DOHH2 (cell line): ENCODE data around the gene PRRC2B.

Source experiments
- H3F3A ChIP-seq: fragments of 200-600 bp; sonication (generic), shearing (Covaris generic); 2 replicates; pipeline ENCODE4 v1.6.0; 2016; ENCODE audit warnings: antibody characterized with exemption, mild to moderate bottlenecking; ENCODE audit not compliant: control insufficient read depth, insufficient read depth
- H3K27ac ChIP-seq: fragments of 200-600 bp; sonication (generic); 2 replicates; pipeline ENCODE4 v1.5.1; 2014; ENCODE audit warnings: low read depth, mild to moderate bottlenecking, low read length, moderate library complexity
- H3K27me3 ChIP-seq: fragments of 200-600 bp; sonication (generic); 2 replicates; pipeline ENCODE4 v1.6.1; 2014; ENCODE audit warnings: mild to moderate bottlenecking, low read length, mixed read lengths; ENCODE audit not compliant: control insufficient read depth
- H3K36me3 ChIP-seq: fragments of 200-600 bp; sonication (generic); 2 replicates; pipeline ENCODE4 v1.6.1; 2014; ENCODE audit warnings: mild to moderate bottlenecking, low read length, moderate library complexity, mixed read lengths; ENCODE audit not compliant: control insufficient read depth
- H3K4me1 ChIP-seq: fragments of 200-600 bp; sonication (generic); 2 replicates; pipeline ENCODE4 v1.6.1; 2014; ENCODE audit warnings: mild to moderate bottlenecking, low read length, mixed read lengths; ENCODE audit not compliant: control insufficient read depth
- H3K4me2 ChIP-seq: fragments of 200-600 bp; sonication (generic); 2 replicates; pipeline ENCODE4 v1.6.0; 2014; ENCODE audit warnings: mild to moderate bottlenecking, low read length, moderate library complexity
- H3K4me3 ChIP-seq: fragments of 200-600 bp; sonication (generic); 2 replicates; pipeline ENCODE4 v1.5.1; 2014; ENCODE audit warnings: mild to moderate bottlenecking, low read length, mixed read lengths
- H3K79me2 ChIP-seq: fragments of 200-600 bp; sonication (generic); 2 replicates; pipeline ENCODE4 v1.6.1; 2014; ENCODE audit warnings: mild to moderate bottlenecking, low read length, mixed read lengths; ENCODE audit not compliant: control insufficient read depth
- H3K9me2 ChIP-seq: fragments of 200-600 bp; sonication (generic); replicated peaks from 2 replicates; pipeline ENCODE4 v1.6.1; 2014; ENCODE audit warnings: mild to moderate bottlenecking, low read length, mixed read lengths; ENCODE audit not compliant: control insufficient read depth
- H3K9me3 ChIP-seq: fragments of 200-600 bp; sonication (generic); 2 replicates; pipeline ENCODE4 v1.6.1; 2014; ENCODE audit warnings: antibody characterized with exemption, low read length, mixed read lengths; ENCODE audit not compliant: control insufficient read depth, insufficient read depth
- H4K20me1 ChIP-seq: fragments of 200-600 bp; sonication (generic); 2 replicates; pipeline ENCODE4 v1.6.0; 2014; ENCODE audit warnings: low read depth, mild to moderate bottlenecking, antibody characterized with exemption, low read length, moderate library complexity; ENCODE audit not compliant: control insufficient read depth, insufficient read depth
- CTCF ChIP-seq: fragments of 200-600 bp; sonication (generic); IDR thresholded peaks from one replicate; pipeline ENCODE4 v1.5.1; 2014; ENCODE audit warnings: antibody characterized with exemption, mild to moderate bottlenecking, low read depth, low read length; ENCODE audit not compliant: poor library complexity, severe bottlenecking
- EZH2phosphoT487 ChIP-seq: fragments of 200-600 bp; sonication (generic); IDR thresholded peaks from 2 replicates; pipeline ENCODE4 v1.6.1; 2017; ENCODE audit warnings: borderline replicate concordance, mild to moderate bottlenecking, antibody characterized with exemption, low read length, moderate library complexity, mixed read lengths

Gene PRRC2B

GRCh38 chr9:131411719-131412681, 18.1 kb downstream of the PRRC2B start:
- Histone ChIP-seq H3F3A (peaks cover 3% of the 10 kb centered on the region; the same call in 1 of the 2 replicates), H3K27ac (no peak overlapping the region), H3K79me2 (peaks cover 100% of the 10 kb centered on the region), H3K36me3 (peaks cover 80% of the 10 kb centered on the region), H3K4me1 (peaks cover 32% of the 10 kb centered on the region), H3K9me3 (0 out of 2 replicates have a peak, but pooled peaks cover 3% of the 10 kb centered on the region), H3K9me2 (no peaks in the 10 kb centered on the region), H4K20me1 (peaks cover 29% of the 10 kb centered on the region), H3K4me3 (no peak overlapping the region), H3K27me3 (no peaks in the 10 kb centered on the region), H3K4me2 (no peak overlapping the region)
- TF ChIP-seq EZH2phosphoT487 (no peak), CTCF (no peak)

DNA sequence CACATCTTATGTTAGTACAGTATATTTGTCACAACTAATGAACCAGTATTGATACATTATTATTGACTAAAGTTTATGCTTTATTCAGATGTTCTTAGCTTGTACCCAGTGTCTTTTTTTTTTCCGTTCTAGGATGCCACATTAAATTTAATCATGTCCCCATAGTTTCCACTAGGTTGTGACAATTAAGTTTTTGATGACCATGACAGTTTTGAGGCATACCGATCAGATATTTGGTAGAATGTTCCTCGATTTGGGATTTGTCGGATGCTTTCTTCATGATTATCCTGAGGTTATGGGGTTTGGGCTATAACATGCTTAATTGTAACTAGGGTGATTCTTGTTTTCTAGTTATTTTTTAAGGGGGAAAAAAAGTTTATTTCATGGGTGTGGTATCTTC, 22.6 kb downstream of the PRRC2B start:
- no peak overlapping the region; the same call in 1 of the 2 replicates for H3K4me2 ChIP-seq
- TF ChIP-seq EZH2phosphoT487 = no peak
- TF ChIP-seq CTCF = no peak
- H3K79me2 ChIP-seq = peaks cover 100% of the 10 kb centered on the region
- peaks cover 43% of the 10 kb centered on the region for H4K20me1 ChIP-seq
- H3K27me3 ChIP-seq = no peaks in the 10 kb centered on the region
- peaks cover 83% of the 10 kb centered on the region for H3K36me3 ChIP-seq
- H3K27ac ChIP-seq = no peak overlapping the region
- H3K9me3 ChIP-seq = 0 out of 2 replicates have a peak, but pooled peaks cover 3% of the 10 kb centered on the region
- H3F3A ChIP-seq = peaks cover 3% of the 10 kb centered on the region; the same call in 1 of the 2 replicates
- no peak overlapping the region for H3K4me3 ChIP-seq
- no peaks in the 10 kb centered on the region for H3K9me2 ChIP-seq
- peaks cover 52% of the 10 kb centered on the region for H3K4me1 ChIP-seq

DNA sequence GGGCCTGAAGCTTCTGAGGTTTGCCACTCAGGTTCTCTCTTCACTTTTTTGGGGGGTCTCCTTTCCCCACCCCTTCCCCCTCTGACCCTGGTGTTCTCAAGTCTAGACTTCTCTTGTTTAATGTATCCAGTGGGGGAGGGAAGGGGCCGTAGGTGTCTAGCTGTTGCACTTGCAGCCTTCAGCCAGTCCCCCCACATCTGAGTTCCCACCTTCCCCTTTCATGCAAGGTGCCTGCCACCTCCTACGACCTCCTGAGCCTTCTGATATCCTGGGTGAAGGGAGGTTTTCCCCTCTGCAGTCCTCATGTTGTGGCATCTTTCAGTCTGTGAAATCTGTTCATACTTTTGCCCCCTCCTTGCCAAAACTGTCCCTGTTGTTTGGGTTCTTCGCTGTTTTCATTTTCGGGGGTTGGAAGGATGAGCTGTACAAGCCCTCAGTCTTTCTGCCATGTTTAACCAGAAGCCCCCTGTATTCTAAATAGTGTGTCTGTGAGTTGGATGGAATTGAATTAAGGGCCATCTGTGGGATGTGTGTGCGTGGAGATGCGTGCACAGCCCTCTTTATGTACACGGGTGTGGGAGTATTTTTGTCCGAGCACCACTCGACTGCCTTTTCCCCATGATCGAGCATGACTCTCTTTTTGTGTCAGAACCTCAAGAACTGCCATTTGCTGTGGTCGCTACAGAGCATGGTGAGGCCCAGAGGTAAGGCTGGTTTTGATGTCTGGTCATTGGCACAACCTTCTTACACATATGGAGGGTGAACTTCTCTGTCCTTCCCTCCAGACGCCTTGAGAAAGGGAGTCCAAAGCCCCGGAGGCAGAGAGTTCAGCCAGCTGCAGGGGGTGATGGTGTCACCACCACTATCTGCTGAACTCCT, 23.6 kb downstream of the PRRC2B start:
- peaks cover 46% of the 10 kb centered on the region for H4K20me1 ChIP-seq
- H3K36me3 ChIP-seq = peaks cover 80% of the 10 kb centered on the region
- H3K4me1 ChIP-seq = peaks cover 59% of the 10 kb centered on the region
- H3F3A ChIP-seq = peaks cover 3% of the 10 kb centered on the region; the same call in 1 of the 2 replicates
- H3K27me3 ChIP-seq = no peaks in the 10 kb centered on the region
- 0 out of 2 replicates have a peak, but pooled peaks cover 3% of the 10 kb centered on the region for H3K9me3 ChIP-seq
- peaks cover 100% of the 10 kb centered on the region for H3K79me2 ChIP-seq
- no peaks in the 10 kb centered on the region for H3K9me2 ChIP-seq
- TF ChIP-seq EZH2phosphoT487 (no peak), CTCF (no peak)
- H3K27ac ChIP-seq = no peak overlapping the region
- peak overlapping the region; percentile 22; the same call in 1 of the 2 replicates for H3K4me2 ChIP-seq
- H3K4me3 ChIP-seq = no peak overlapping the region
